Measurements from ENCODE around the gene MRPS34.
"Not testable (repeated sequence)": the region's sequence is repeated elsewhere in the genome, so short reads cannot be mapped to it uniquely, and the experiment has no call there.

MRPS34 gene

GRCh38 chr16:1757714-1758461, 15.0 kb downstream of the MRPS34 start:
- DNase-seq (ENCODE audit: low read depth in 1 of 2, low spot score in 1 of 2), result no peak

GRCh38 chr16:1754204-1754603, 18.7 kb downstream of the MRPS34 start:
- DNase-seq (ENCODE audit: low read depth in 1 of 2, low spot score in 1 of 2), result no peak

- no peak for DNase-seq (ENCODE audit: low read depth in 1 of 2, low spot score in 1 of 2)
Observed at GRCh38 chr16:1752853-1753252, 20.1 kb downstream of the MRPS34 start.

- no peak for DNase-seq (ENCODE audit: low read depth in 1 of 2, low spot score in 1 of 2)
Observed at GRCh38 chr16:1751946-1752345, 21.0 kb downstream of the MRPS34 start.

- DNase-seq (ENCODE audit: low read depth in 1 of 2, low spot score in 1 of 2), result no peak
Observed at GRCh38 chr16:1749152-1750117, 23.5 kb downstream of the MRPS34 start.

GRCh38 chr16:1747934-1748333, 25.0 kb downstream of the MRPS34 start:
- DNase-seq (ENCODE audit: low read depth in 1 of 2, low spot score in 1 of 2), result no peak

GRCh38 chr16:1746693-1747195, 26.2 kb downstream of the MRPS34 start:
- no peak for DNase-seq (ENCODE audit: low read depth in 1 of 2, low spot score in 1 of 2)

- no peak for DNase-seq (ENCODE audit: low read depth in 1 of 2, low spot score in 1 of 2)
Observed at GRCh38 chr16:1745900-1746692, 26.8 kb downstream of the MRPS34 start.

GRCh38 chr16:1745181-1745899, 27.6 kb downstream of the MRPS34 start:
- DNase-seq (ENCODE audit: low read depth in 1 of 2, low spot score in 1 of 2), result no peak

GRCh38 chr16:1744338-1744840, 28.5 kb downstream of the MRPS34 start:
- no peak for DNase-seq (ENCODE audit: low read depth in 1 of 2, low spot score in 1 of 2)

GRCh38 chr16:1743376-1744337, 29.3 kb downstream of the MRPS34 start:
- no peak for DNase-seq (ENCODE audit: low read depth in 1 of 2, low spot score in 1 of 2)

GRCh38 chr16:1741553-1742165, 31.3 kb downstream of the MRPS34 start:
- no peak for DNase-seq (ENCODE audit: low read depth in 1 of 2, low spot score in 1 of 2)

GRCh38 chr16:1740781-1741490, 32.0 kb downstream of the MRPS34 start:
- no peak for DNase-seq (ENCODE audit: low read depth in 1 of 2, low spot score in 1 of 2)

- DNase-seq (ENCODE audit: low read depth in 1 of 2, low spot score in 1 of 2), result no peak
Observed at GRCh38 chr16:1740234-1740633, 32.7 kb downstream of the MRPS34 start.

GRCh38 chr16:1734816-1735215, 38.1 kb downstream of the MRPS34 start:
- DNase-seq (ENCODE audit: low read depth in 1 of 2, low spot score in 1 of 2), result no peak

GRCh38 chr16:1734123-1734522, 38.8 kb downstream of the MRPS34 start:
- no peak for DNase-seq (ENCODE audit: low read depth in 1 of 2, low spot score in 1 of 2)

GRCh38 chr16:1732551-1732987, 40.4 kb downstream of the MRPS34 start:
- not testable (repeated sequence) for DNase-seq (ENCODE audit: low read depth in 1 of 2, low spot score in 1 of 2)

- DNase-seq (ENCODE audit: low read depth in 1 of 2, low spot score in 1 of 2), result no peak
Observed at GRCh38 chr16:1732071-1732470, 40.9 kb downstream of the MRPS34 start.
